AG08396 (cell line): Measurements from ENCODE around the gene CYSRT1.
A peak's percentile ranks its signal among the peaks of the same experiment; 100 is the strongest.
"Not testable (repeated sequence)": the region's sequence is repeated elsewhere in the genome, so short reads cannot be mapped to it uniquely, and the experiment has no call there.

Experiments
- DNase-seq: peaks from one replicate; pipeline ENCODE4 v3.0.0; 2012; ENCODE audit warnings: low spot score, mixed read lengths

Gene CYSRT1

DNA sequence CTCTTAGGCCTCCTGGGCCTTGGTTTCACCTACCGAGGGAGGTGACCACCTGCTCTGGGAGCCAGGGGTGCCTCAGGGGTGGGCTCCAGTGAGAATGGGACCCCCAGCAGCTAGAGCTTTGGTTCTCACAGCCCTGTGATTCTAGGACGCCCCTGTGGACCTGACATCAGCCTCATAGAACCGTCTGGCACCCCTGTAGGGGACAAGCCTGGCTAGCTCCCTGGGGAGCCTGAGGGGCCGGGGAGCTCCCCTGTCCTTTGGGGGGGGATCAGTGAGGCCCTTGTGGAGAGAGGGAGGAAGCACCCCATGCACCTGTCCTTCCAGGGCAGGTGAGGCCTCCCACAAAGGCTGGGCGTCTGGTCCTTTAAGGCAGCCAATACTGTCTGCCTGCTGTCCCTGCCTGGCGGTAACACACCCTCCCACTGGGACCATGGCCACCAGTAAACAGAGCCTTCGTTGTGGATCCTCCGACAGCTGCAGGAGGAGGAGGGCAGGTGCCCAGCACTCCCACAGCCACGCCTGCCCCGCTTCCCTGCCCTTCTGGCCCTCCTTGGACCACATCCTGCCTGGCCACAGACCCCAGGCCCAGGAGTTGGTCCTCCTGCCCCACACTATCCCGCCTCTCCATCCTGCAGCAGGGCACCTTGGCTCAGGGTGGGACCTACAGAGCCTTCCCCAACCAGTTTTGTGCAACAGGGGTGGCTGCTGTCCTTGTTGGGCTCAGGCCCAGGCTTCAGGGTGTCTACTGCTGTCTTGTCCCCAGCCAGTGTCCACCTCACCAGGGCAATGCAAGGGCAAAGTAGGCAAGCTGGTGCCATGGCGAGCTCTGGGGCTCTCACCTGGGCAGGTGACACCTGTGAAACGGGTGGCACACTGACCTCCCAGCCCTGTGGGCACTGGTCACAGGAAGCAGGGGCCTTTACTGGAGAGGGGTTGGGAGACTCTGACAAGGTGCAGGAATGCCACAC is 13.1 kb downstream of the CYSRT1 start:
- no peak for DNase-seq

DNA sequence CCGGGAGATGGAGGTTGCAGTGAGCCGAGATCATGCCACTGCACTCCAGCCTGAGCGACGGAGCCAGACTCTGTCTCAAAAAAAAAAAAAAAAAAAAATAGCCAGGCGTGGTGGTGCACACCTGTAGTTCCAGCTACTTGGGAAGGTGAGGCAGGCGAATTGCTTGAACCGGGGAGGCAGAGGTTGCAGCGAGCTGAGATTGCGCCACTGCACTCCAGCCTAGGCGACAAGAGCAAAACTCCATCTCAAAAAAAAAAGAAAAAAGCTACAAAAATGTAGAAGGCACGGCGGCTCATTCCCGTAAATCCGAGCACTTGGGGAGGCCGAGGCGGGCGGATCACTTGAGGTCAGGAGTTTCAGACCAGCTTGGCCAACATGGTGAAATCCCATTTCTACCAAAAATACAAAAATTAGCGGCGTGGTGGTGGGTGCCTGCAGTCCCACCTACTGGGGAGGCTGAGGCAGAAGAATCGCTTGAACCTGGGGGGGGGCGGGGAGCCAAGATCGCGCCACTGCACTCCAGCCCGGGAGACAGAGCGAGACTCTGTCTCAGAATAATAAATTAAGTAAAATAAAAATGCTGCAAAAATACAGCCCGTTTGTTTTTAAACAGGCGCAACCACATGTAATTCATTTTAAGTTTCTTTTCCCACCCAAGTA is 14.7 kb downstream of the CYSRT1 start:
- not testable (repeated sequence) for DNase-seq

DNA sequence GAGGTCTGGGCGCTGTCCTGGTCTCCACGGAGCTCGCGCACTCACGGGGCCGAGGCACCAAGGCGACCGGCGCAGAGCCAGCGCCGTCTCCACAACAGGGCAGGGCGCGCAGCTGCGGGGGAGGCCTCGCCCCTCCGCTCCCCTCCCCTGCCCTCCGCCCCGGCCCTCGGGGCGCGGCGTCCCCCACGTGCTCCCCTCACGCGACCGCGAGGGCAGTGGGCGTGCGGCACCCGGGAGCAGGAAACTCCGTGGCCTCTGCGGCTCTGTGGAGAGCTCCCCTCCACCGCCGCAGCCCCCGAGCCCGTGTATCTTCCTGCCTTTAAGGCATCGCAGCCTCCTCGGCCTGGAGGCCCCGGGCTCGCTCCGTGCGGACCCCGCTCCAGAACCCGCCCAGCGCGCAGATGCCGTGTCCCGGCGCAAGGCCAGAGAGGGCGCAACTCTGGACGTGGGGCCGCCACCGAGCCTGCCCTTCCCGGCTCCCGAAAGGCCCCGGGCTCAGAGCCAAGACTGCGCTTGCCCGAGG is 15.4 kb downstream of the CYSRT1 start:
- peak; percentile 85 for DNase-seq

DNA sequence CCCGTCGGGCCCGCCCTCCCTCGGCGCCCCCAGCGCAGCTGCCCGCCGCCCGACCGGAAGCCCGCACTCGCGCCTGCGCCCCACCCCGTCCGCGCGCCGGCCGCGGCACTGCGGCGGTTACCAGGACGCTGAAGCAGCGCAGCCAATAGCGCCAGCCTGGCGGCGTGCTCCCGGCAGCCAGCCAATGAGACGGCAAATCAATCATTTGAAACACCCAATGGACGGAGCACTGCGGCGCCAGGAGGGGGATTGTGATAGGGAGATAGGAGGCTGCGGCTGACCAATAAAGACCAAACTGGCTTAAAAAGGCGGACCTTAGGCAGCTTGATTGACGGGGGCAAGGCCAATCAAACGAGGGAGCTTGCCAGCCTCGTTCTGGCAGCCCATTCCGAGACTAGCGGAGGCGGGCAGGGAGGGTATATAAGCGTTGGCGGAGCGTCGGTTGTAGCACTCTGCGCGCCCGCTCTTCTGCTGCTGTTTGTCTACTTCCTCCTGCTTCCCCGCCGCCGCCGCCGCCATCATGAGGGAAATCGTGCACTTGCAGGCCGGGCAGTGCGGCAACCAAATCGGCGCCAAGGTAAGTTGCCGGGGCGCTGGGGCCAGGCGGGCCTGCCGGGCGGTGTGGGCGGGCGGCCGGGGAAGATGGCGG is 16.0 kb downstream of the CYSRT1 start, which contains the start of gene TUBB4B:
TSS of gene TUBB4B (plus strand) at position 447 of the 649 bp plus-strand sequence. CDS start at position 521, 74 bp downstream.
- DNase-seq: peak; percentile 100

DNA sequence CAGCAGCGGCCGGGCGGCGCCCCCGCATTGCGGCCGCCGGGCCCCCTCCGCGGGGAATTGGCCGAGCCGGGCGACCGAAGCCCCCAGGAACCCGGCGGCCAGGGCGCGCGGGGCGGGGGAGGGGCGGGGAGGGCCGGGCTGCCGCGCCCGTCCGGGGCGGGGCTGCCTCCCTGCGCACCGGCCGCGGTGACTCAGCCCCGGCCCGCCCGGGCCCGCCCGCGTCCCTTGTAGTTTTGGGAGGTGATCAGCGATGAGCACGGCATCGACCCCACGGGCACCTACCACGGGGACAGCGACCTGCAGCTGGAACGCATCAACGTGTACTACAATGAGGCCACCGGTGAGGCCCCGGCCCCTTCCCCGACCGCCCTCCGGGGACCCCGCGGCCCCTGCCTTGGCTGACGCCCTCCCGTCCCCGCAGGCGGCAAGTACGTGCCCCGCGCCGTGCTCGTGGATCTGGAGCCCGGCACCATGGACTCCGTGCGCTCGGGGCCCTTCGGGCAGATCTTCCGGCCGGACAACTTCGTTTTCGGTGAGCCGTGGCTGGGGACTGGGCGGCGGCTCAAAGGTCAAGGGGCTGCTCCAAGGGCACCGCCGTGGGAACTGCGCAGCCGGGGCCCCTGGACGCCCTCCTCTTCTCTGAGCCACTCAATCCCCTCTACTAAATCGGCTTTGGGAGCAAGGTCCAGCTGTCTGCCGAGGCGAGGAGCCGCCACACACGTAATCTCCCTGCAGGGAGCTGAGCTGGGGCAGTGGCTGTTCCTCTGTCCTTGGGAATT is 16.7 kb downstream of the CYSRT1 start:
- DNase-seq: peak; percentile 86

DNA sequence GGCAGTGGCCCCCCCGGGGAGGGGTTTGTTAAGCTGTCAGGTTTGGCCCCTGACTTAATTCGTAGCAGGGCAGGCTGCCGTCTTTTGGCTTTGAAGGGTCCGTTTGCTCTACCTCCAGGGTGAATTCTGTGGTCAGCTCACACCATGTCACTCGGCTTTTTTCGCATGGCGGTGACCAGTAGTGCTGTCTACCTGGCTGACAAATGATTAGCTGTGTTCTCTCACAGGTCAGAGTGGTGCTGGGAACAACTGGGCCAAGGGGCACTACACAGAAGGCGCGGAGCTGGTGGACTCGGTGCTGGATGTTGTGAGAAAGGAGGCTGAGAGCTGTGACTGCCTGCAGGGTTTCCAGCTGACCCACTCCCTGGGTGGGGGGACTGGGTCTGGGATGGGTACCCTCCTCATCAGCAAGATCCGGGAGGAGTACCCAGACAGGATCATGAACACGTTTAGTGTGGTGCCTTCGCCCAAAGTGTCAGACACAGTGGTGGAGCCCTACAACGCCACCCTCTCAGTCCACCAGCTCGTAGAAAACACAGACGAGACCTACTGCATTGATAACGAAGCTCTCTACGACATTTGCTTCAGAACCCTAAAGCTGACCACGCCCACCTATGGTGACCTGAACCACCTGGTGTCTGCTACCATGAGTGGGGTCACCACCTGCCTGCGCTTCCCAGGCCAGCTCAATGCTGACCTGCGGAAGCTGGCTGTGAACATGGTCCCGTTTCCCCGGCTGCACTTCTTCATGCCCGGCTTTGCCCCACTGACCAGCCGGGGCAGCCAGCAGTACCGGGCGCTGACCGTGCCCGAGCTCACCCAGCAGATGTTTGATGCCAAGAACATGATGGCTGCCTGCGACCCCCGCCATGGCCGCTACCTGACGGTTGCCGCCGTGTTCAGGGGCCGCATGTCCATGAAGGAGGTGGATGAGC is 17.6 kb downstream of the CYSRT1 start:
- DNase-seq: no peak

DNA sequence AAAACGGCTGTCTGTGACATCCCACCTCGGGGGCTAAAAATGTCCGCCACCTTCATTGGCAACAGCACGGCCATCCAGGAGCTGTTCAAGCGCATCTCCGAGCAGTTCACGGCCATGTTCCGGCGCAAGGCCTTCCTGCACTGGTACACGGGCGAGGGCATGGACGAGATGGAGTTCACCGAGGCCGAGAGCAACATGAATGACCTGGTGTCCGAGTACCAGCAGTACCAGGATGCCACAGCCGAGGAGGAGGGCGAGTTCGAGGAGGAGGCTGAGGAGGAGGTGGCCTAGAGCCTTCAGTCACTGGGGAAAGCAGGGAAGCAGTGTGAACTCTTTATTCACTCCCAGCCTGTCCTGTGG is 18.3 kb downstream of the CYSRT1 start:
- DNase-seq: not testable (repeated sequence)

DNA sequence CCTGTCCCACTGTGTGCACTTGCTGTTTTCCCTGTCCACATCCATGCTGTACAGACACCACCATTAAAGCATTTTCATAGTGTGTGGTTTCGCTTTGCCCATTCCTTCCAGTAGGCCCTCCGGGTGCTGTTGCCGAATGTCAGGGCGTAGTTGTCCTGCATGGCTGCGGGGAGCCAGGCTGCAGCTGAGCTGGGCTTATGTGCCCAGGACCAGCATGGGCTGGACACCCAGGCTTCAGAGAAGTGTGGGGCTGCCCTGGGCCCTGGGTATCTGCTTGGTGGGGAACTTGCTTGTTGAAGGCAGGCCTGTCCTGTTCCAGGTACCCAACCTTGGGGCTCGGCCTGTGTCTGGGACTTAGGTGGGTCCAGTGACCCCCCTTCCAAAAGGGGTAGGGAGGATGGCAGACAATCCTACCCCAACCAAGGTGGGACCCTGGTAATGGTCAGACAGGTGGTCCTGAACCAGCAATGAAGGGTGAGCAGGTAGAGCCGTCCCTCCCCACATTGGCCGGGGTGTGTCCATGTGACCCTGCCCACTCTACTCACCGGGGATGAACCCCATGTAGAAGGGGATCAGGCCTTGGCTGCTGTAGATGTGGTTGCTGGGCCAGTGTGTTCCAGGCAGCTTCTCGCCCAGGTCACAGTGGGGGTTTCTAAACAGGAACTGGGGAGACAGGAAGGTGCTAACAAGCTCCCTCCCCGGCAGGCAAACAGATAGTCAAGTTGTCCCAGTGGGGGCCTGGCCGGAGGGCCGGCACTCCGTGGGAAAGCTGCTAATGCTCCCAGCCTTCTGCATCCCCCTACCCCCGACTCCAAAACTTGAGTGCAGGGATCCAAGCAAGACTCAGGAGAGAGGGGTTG is 18.9 kb downstream of the CYSRT1 start:
- no peak for DNase-seq

DNA sequence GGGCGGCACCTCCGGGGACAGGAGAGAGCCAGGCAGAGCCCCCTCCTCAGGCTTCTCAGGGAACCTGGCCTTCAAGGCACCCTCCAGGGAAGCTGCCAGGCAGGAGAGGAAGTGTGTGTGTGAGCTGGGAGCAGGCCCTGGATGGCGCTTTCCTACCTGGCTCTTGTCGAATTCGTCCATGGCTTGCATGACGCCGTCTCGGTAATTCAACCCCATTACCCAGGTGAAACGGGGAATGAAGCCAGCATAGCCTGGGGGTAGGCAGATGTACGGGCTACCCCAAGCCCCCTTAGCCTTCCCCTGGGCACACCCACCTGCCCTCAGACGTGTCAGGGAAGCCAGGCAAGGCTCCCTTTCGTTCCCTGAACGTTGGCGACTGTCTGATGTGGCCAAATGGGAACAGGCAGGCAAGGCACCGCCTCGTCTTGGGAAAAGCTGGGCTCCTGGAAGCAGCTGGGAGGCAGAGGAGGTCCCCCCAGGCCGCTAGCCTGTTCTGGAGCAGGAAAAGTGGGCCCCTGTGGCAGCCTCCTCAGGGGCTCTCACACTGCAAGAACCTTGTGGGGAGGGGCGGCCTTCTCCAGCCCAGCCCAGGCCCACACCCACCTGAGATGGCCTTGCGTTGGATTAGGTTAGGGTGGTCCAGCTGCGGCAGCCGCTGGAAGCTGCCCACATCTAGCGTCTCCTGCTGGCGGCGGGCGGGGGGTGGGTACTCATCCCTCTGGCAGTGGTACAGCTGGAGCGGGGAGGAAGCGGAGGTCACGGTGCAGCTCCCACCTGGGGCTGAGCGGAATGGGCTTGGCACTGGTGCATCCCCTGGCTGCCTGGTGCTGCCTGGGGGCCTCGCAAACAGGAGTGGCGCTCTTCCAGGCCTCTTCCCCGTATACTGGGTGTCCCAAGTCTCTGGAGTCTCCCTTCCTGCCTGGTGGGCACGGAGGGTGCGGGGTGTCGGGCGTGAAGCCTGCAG is 19.8 kb downstream of the CYSRT1 start:
- DNase-seq: no peak

DNA sequence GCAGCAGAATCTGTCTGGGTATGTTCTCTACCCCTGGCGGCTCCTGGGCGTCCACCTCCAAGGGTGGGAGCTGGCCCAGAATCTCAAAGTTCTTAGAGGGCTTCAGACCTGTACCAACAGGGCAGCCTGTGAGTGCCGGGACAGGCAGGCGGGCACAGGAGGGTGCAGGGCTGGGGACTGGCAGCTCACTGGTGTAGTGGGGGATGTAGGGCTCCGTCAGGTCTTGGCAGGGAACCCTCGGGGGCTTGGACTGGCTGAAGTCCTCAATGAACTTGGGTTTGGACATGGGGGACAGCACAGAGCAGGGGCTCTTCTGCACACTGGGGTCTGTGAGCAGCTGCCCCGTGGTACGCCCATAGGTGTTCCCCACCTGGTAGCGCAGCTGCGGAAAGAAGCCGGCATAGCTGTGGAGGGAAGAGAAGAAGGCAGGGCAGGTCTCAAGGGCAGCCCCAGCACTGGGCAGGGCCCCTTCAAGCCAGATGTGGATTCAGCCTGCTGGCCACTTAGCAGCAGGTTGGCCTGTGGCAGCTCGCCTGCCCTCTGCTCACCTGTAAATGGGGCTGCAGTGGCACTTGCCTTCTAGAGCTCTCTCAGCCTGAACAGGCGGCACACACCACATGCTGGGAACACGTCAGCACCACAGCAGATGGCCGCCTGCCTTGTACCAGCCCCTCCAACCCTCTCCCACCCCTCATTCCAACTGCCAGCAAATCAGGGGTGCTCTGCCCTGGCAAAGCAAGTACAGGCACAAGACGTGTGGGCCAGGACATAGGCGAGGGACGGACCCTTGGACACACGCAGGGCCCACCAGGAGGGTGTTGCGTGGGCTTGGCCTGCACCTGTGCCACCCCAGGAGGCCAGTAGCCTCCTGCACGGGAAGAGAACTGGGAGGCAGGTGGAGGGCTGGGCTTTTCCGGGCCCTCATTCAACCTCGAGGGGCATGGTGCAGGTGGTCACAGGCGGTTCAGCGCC is 20.8 kb downstream of the CYSRT1 start:
- DNase-seq: no peak

DNA sequence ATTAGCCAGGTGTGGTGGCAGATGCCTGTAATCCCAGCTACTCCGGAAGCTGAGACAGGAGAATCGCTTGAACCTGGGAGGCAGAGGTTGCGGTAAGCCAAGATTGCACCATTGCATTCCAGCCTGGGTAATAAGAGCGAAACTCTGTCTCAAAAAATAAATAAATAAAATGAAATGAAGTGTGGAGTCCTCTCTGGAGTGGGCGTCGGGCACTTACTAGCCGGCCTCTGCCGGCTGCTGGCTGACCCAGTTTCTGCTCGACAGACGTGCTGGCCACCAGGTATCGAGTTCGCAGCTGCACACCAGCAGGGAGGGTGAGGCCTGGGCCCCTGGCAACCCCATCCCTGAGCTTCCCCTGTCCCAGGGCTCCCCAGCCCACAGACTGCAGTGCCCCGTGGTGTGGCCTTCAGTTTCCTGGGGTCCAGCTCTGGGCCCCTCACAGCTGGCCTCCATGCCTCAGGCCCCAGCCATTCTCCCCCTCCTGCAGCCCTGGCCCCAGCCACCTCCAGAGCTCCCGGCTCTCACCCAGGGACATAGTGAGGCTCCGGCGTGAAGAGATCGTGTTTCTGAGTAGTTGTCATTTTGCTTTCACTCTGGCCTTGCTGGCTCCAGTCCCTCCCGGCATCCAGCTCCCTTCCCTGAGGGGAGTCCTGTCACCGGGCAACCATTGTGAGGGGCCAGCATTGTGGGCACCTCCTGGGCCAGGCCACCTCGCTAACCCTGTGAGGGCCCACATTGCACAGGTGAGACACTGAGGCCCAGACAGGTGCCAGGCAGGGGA is 22.4 kb downstream of the CYSRT1 start:
- no peak for DNase-seq

DNA sequence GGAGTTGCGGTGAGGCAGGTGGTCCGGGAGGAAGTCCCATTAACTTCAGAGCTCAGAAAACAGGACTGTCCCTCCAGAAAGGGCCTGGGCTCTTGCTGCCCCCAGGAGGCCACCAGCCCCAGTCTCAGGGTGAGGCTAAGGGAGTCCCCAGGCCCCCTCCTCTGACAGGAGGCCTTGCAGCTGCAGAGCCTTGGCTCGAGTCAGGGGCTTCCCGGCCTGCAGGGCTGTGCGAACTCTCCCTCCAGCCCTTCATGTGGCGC is 22.9 kb downstream of the CYSRT1 start:
- DNase-seq: no peak

DNA sequence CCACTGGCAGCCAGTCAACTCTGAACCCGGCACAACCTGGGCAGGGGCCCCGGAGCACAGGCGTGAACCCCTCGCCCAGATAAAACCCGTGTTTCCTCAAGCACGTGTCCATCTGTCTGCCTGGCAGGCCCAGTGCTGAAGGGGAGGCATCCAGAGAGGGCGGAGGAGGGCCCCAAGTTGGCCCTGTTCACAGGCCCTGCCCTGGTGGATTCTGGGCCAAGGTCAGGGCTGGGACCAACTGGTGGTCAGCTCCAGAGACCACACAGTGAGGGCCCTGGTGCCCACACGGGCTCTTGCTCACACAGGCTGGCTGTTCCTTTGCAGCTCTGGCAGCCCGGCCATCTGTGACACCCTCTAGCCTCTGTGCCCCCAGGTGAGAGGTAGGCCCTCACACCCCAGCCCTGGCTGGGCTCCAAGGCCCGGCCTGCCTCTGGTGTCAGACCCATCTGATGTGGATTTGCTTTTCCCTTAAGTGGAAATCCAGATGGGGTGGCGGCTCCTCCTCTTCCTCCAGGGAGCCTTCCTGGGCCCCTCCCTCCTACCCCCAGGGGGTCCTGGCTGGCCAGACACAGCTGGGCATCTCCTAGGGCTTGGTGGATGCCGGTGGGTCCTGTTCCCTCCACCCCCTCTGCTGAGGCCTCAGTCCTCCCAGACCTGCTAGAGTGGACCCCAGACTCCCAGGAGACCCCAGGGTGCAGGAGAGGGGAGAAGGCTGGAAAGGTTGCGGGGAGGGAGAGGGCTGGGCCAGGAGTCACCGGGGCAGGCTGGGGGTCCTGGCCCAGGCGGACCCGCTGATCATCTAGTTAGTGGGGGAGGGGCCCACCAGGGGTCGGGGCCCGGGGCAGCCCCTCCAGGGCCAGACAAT is 25.6 kb downstream of the CYSRT1 start:
- no peak for DNase-seq

DNA sequence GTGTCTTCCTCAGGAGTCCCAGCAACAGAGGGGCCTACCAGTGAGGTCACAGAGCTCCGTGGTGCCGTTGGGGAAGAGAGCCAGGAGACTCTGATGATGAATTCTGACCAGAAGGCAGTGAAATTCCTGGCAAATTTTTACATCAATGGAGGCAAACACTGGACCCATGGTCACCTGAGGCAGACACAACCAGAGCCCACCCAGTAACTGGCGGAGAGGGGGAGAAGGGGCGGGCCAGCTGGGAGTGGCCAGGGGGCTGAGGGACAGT is 26.2 kb downstream of the CYSRT1 start, which contains the start of gene STPG3:
TSS of gene STPG3 (plus strand) at position 93 of the 268 bp plus-strand sequence. CDS start at position 94, 1 bp downstream.
- peak; percentile 53 for DNase-seq

DNA sequence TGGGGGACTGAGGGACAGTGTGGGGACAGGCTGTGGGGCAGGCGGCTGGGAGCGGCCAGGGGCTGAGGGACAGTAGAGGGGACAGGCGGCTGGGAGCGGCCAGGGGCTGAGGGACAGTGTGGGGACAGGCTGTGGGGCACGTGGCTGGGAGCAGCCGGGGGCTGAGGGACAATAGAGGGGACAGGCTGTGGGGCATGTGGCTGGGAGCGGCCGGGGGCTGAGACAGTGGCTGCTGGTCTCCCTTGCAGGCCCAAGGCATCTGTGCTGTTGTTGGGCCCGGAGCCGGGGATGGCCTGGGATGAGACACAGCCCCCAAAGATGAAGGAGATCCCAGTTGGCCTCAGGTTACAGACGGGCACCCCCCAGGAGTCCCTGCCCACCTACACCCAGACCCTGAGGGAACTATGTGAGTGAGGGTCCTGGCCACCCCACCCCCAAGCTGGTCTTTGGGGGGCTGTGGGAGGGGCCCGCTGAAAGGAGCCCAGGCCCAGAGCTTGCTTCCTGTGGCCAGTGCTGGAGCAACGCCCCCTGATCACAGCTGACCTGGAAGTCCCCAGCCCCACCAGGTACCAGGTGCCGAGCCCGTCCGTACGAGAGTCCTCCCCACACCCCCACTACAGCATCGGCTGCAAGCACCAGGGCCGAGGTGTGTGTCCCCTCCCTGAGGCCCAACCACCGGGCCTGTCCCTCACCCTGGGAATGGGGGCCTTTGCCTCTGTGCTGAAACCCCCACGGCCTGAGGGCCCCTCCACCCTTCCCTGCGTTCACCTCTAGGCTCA is 26.7 kb downstream of the CYSRT1 start:
- no peak for DNase-seq
